Measurements from ENCODE around the gene PUM2.

The PUM2 gene

GRCh38 chr2:20227894-20228505 is 122.6 kb downstream of the PUM2 start:
- DNase-seq, result no peak

- no peak for DNase-seq
Measured at GRCh38 chr2:20226152-20226545, 124.5 kb downstream of the PUM2 start.

GRCh38 chr2:20225294-20226151 is 125.1 kb downstream of the PUM2 start:
- DNase-seq, result peak; percentile 55

- DNase-seq, result peak; percentile 13
Measured at GRCh38 chr2:20224716-20225293, 125.8 kb downstream of the PUM2 start, which contains the start of gene SDC1. SDC1 (minus strand) TSS chr2:20225130; CDS start chr2:20224867, 263 bp downstream.

- DNase-seq, result no peak
Measured at GRCh38 chr2:20224164-20224715, 126.4 kb downstream of the PUM2 start.

- no peak for DNase-seq
Measured at GRCh38 chr2:20223407-20224163, 127.1 kb downstream of the PUM2 start.

- no peak for DNase-seq
Measured at GRCh38 chr2:20222769-20223406, 127.8 kb downstream of the PUM2 start.

GRCh38 chr2:20222014-20222768 is 128.5 kb downstream of the PUM2 start:
- no peak for DNase-seq

GRCh38 chr2:20221555-20221973 is 129.1 kb downstream of the PUM2 start:
- no peak for DNase-seq

GRCh38 chr2:20220806-20221554 is 129.7 kb downstream of the PUM2 start:
- no peak for DNase-seq

GRCh38 chr2:20219763-20220380 is 130.8 kb downstream of the PUM2 start:
- no peak for DNase-seq

- DNase-seq, result no peak
Measured at GRCh38 chr2:20218331-20219320, 132.0 kb downstream of the PUM2 start.

- DNase-seq, result no peak
Measured at GRCh38 chr2:20217041-20217970, 133.3 kb downstream of the PUM2 start.

- no peak for DNase-seq
Measured at GRCh38 chr2:20216130-20217025, 134.3 kb downstream of the PUM2 start.

GRCh38 chr2:20215183-20216040 is 135.2 kb downstream of the PUM2 start:
- DNase-seq, result no peak
